Activated CD8-positive, alpha-beta memory T cell treated with anti-CD3 and anti-CD28 coated beads for 48 hours (primary cell): ENCODE measurements around the gene ELAC1.
"Not testable (repeated sequence)": the region's sequence is repeated elsewhere in the genome, so short reads cannot be mapped to it uniquely, and the experiment has no call there.

Experiments
- DNase-seq, 3 experiments: peaks; one replicate each; pipeline ENCODE4 v3.0.0-alpha.2; 2020; ENCODE audit warnings: low read depth in 2 of 3, low spot score in 2 of 3

Gene ELAC1, protein sequence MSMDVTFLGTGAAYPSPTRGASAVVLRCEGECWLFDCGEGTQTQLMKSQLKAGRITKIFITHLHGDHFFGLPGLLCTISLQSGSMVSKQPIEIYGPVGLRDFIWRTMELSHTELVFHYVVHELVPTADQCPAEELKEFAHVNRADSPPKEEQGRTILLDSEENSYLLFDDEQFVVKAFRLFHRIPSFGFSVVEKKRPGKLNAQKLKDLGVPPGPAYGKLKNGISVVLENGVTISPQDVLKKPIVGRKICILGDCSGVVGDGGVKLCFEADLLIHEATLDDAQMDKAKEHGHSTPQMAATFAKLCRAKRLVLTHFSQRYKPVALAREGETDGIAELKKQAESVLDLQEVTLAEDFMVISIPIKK

DNA sequence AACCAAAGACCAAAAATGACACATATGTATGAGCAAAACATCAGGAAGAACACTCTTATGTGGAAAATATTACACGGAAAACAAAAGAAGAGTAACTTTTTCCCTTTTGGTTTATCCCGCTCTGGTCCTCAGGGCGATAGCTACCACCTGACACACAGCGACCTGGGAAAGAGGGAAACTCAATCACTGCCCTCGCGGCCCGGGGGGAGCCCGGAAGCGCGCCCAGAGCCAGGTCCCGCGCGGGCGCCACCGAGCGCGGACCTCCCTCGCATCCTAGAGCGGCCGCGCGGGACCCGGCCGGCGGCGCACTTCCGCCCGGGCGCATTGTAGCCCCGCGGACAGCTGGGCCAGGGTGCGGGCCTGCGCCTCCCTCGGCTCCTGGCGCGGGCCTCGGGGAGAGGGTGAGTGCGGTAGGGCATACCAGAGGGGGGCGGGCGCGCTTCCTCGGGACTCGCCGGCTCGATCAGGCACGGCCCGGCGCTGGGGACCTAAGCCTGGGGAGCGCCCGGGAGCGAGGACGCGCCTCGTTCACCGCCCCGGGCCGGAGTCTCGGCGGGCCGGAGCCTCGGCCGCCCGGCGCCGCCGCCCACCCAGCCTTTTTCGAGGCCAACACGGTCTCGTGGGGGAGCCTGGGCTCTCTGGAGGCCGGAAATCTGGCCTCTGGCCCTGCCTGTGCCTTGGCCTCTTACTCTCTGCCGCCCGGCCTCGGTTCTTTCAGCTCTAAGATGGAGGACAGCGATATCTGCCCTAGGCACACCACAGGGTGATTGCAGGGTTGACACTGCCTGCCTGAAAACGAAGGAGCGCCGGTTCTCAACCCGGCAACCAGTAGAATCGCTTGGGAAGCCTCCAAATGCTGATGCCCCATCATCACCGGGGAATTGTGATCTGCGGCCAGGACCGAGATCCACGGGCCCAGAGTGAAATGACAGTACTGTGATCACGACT is at the start of gene ELAC1:
TSS of gene ELAC1 (plus strand) at position 327 of the 948 bp plus-strand sequence. CDS start 6,365 bp downstream, outside the sequence.
- peak; percentile 36 to 51 (median 44) for DNase-seq

DNA sequence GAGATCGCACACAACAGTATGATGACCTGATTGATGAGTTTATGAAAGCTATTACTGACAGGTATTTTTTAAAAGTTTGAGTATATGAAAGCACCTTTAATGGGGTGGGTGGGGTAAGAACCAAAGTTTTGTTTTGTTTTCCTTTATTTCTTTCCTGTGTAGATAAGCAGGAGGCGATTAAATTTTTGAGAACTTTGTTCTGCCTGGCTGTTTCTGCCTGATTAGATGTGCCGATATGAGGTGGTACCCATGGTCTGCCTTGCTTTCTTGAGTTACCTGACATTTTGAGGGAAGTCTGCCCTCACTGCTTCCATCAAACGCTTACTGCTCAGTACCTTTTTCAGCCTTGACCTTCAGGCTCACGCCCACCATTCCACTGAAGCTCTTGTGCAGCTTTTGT is 49.7 kb upstream of the ELAC1 start:
- no peak for DNase-seq

DNA sequence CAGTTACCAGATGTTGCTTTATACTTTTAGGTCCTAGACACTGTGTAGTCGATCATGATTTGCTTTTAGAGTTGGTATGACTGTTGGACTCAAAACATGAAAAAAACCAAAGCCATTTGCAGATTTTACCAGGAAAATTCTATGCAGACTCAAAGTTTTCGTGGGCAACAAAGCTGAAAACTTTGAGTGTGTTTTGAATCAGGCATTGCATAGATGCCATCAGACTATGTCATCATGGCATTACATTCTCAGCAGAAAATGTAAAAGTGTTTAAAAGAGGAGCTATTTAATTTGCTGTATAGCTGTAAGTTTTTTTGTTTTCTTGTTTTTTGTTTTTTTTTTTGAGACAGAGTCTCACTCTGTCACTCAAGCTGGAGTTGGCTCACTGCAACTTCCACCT is 43.5 kb upstream of the ELAC1 start:
- no peak for DNase-seq

DNA sequence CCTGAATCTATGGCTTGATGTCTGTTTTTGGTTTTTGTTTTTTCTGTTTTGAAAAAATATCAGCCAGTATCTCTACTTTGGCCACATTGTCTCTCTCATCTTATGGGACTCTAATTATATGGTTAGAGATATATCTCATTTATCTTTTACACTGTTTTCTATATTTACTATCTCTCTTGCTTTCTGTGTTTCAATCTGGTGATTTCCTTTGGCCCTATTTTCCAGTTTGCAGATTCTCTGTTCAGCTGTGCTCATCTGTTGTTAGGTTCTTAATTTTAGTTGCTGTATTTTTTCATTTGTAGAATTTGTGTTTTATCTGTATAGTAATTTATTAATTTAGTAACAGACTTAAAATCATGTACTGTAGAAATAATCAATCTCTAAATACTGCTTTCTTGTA is 41.3 kb upstream of the ELAC1 start:
- no peak for DNase-seq

DNA sequence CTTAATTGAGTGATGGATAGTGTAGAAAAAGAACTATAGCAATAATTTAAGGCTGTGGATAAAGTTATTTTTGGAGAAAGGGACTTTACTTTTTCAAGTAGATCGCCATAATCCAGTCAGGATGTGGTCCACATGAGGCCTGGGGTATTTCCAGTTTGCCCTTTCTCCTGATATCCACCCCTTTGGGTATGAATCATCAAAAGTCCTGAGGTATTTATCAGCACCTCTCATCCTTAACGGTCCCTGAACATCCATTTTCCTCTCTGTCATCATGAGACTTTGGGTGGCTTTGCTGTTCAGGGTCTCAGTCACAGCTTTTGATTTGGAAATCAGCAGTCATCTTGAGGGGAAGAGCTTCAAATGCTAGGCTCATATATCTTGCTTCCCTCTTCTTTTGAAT is 39.3 kb upstream of the ELAC1 start:
- DNase-seq = no peak

DNA sequence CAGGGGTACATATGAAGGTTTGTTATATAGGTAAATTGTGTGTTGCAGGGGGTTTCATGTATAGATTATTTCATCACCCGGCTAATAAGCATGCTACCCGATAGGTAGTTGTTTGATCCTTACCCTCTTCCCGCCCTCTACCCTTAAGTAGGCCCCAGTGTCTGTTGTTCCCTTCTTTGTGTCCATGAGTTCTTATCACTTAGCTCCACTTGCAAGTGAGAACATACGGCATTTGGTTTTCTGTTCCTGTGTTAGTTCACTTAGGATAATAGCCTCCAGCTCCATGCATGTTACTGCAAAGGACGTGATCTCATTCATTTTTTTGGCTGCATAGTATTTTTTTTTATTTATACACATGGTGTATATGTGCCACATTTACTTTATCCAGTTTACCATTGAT is 34.2 kb upstream of the ELAC1 start:
- no peak for DNase-seq

DNA sequence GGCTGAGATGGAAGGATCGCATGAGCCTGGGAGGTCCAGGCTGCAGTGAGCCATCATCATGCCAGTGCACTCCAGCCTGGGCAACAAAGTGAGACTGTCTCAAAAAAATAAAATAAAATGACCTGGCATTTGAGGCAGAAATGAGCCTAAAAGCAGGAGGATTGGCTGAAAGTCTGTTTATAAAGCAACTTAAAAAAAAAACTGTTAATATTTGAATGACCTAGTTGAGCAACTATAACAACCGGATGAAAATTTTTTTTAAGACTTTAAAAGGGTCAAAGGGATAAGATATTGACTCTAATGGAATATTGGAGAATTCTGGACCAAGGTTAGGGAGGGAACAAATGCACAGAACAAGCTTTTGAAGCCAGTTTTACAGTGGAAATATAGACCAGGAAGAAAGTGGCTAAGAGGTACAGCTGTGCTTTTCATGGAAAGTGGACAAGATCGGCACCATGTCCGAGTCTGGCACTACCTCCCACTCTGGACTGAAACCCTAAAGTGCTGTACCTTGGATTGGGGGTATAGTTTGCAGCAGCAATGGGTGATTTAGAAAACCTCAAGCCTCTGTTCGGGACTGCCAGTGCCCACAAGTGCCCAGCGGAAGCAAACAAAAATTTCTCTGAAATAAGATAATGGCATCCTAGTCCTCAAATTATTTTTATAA is 33.2 kb upstream of the ELAC1 start:
- no peak for DNase-seq

DNA sequence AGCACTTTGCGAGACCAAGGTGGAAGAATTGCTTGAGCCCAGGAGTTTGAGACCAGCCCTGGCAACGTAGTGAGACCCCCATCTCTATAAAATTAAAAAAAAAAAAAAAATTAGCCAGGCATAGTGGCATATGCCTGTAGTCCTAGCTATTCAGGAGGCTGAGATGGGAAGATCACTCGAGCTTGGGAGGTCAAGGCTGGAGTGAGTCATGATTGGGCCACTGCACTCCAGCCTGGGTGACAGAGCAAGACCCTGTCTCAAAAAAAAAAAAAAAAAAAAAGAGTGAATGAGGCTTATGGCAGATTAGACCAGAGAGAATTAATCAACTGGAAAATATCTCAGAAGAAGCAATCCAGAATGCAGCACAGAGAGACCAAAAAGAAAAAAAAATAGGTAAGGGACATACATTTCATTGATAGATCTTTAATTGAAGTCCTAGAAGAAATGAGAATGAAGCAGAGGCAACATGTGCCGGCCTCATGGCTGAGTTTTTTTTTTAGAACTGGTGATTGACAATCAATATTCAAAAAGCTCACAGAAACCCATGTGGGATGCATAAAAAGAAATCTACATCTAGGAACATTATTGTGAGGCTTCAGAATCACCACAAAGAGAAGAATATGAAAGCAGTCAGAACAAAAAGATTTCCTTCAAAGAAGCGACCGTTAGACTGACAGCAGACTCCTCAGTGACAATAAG is 32.2 kb upstream of the ELAC1 start:
- no peak for DNase-seq

DNA sequence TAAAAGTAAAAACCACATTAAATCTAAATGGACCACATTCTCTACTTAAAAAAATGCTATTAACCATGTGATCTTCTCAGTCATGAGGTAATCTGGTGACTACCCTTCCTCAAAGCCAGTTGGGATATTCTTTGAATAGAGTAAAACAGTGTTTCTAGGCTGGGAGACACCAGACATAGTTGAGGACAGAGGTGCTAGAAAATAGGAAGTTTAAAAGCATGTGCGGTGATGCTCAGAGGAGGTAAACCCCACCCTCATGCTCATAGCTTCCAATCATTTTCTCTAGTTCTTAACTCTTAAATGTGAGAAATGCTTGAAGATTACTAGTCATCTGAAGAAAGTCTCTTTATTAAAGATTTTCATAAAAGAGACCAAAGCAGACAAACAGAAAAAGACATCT is 30.7 kb upstream of the ELAC1 start:
- no peak for DNase-seq

DNA sequence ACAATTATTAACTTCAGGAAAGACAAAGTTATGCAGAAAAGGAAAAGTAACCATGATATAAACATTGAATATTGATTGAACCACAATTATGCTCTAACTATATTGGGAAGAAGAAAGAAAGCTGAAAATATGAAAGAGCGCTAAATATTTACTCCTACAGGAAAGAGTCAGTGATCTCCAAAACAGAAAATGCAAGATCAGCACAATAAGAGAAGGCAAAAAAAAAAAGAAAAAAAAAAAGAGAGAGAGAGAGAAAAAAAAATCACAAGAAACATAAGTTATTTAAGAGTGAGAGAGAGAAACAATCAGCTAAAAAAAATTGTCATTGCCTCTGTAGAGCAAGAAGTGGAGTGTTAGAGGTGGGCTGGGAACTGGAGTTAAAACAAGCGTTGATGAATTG is 28.9 kb upstream of the ELAC1 start:
- DNase-seq = no peak

DNA sequence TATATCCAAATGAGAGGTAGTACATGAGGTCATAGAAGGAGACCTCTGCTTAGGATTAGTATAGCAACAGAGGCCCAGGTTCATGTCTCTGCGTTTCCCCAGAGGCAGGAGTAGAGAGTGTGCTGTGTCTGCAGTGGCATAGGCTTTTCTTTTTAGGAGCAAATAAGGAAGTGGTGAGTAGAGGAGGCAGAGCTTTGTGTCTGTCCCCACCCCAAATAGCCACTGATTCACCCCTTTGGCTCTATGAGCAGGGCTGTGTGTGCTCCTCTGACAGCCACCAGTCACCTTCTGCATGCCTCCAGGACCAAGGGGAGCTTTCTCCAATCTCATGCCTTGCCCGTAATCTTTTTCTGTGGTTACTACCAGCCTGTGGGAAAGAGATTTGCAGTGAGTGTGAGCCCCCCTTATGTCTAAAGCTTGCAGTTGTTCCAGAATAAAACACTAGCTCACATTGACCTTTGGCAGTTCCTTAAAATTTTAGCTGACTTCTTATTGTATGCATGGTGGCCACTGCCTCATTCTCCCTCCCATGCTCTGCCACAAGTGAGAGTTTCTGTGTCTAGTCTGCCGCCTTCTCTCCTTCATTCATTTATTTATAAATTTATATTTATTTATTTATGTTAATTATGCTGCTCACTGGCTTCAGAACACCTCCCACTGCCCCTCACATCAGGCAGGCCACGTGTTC is 23.5 kb upstream of the ELAC1 start:
- no peak for DNase-seq

DNA sequence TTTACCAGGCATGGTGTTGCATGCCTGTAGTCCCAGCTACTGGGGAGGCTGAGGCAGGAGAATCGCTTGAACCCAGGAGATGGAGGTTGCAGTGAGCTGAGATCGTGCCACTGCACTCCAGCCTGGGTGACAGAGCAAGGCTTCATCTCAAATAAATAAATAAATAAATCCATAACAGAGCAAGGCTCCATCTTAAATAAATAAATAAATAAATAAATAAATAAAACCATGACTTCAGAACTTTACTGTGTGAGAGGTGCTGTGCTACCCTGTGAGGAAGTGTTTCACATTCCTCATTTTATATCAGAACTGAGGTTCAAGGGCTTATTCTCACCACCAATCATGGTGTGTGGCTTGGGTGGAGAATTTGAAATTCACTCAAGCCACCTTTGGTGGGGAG is 21.9 kb upstream of the ELAC1 start:
- not testable (repeated sequence) for DNase-seq

DNA sequence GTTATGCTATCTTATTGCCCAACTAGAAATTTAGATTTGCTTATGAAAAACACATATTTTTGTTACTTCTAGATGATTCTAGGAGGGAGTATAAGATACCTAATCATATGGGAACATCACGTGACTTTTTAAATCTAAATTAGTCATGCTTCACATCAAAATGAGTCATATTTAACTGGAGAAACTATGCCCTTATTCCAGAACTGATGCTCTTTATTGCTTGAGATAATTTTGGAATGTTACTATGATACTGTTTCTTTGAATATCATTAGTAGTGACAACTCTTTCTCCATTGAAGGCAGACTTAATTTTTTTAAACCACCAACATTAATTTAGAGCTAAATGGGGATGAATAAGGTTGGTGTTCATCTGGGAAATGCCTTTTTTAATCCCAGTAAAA is 19.9 kb upstream of the ELAC1 start:
- DNase-seq = no peak

DNA sequence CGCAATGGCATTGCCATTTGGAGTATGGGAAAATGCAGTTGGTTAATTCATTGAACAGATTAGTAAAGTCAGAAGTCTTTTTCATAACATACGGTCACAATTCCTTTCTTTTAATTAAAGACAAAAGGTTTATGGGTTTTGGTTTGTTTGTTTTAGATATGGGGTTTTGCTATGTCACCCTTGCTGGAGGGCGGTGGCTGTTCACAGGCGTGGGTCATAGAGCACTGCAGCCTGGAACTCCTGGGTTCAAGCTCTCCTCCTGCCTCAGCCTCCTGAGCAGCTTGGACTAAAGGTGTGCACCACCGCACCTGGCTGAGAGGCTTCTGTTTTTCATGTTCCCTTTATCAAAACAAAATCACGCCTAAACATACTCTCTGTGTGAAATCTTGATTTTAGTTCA is 18.7 kb upstream of the ELAC1 start:
- DNase-seq = no peak

DNA sequence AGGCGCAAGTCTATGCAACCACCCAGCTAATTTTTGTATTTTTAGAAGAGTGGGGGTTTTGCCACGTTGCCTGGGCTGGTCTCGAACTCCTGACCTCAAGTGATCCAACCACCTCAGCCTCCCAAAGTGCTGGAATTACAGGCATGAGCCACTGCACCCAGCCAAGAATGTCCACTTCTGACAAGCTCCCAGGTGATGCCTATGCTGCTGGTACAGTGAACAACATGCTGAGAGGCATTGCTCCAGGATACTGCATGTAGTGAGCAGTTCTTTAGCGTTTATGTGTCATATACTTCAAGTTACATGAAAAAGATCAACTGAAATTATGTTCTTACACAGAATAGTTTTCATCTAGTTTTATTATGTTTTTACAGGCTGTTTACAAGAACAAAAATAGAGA is 17.2 kb upstream of the ELAC1 start:
- DNase-seq = no peak

DNA sequence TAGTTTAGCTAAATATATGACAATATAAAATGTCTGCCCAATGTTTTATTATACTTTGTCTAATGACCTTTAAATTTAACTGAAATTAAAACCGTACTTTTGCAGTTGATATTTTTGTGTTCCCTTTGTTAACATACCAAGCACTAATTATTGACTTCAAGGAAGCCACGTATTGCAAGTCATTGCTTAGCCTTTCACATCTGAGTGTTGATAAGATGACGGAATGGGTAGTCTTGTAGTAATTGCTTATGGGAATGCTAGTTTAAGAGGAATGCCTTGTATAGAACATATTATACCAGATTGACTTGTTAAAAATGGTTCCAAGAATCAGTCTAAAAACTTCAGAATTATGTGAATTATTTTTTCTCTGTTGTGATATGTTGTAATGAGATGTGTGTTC is 14.0 kb upstream of the ELAC1 start:
- no peak for DNase-seq

DNA sequence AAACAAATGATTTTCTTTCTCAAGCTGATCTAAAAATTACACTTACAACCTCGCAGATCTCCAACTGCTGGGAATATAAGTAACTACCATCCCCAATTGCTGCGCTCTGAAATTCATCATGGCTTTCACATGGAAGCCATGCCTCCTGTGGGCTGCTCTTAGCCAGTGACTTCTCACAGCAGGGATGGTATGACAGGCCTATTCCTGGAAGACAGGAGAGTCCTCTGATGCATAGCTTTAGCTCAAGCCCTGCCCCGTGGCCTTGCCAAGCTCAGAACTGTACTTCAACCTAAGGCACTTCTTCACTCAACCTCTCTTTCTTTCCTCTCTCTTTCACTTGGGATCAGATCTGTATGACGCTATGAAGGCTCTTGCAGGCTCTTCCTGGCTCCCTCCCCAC is 12.6 kb upstream of the ELAC1 start:
- DNase-seq = no peak

DNA sequence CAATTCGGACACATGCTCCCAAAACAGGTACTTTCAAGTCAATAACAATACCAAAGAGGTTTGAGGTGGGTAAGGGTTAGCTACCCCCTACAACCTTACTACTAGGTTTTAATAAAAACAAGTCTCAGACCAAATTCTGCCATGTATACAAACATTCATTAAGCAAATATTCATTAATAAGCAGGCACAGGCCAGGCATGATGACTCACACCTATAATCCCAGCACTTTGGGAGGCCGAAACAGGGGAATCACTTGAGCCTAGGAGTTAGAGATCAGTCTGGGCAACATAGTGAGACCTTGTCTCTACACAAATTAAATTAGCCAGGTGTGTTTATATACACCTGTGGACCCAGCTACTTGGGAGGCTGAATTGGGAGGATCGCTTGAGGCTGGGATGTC is 11.7 kb upstream of the ELAC1 start:
- no peak for DNase-seq

DNA sequence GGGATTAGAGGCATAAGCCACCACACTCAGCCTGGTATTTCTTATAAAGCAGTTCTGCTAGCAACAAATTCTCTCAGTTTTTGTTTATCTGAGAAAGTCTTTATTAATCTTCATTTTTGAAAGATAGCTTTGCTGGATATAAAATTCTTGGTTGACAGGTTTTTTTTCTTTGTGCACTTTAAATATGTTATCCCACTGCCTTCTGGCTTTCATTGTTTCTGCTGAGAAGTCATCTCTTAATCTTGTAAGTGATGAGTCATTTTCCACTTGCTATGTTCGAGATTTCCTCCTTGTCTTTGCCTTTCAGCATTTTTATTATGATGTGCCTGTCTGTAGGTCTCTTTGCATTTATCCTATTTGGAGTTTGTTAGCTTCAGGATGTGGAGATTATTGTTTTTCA is 5.9 kb upstream of the ELAC1 start:
- DNase-seq = no peak

DNA sequence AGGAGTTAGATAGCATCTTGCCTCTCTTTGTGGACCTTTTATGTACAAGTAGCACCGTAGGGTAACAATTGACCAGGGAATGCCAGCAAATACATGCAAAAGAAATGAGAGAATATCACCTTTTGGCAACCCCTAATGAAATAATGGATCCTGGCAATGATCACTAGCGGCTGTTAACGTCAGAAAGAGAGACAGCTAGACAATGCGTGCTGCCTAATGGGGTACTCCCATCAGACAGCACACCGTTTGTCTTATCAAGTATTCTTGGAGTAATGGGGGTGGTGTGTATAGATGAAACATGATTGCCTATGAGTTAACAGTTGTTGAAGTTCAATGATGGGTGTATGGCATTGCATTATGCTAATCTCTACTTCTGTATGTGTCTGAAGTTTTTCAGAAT is 1.6 kb downstream of the ELAC1 start:
- DNase-seq = no peak

DNA sequence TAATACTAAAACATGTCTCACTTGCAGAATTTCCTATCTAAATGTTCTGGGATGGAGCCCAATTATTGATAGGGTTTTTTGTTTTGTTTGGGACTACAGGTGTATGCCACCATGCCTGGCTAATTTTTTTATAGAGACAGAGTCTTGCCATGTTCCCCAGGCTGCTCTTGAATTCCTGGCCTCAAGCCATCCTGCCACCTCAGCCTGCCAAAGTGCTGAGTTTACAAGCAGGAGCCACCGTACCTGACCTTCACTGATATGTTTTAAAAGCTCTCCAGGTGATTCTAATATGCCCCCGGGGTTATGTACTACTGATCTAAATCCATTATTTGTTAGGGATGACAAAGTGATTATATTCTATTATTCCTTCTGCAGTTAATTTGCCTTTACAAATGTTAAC is 2.2 kb downstream of the ELAC1 start:
- no peak for DNase-seq
